CD4-positive, alpha-beta T cell (primary cell): ENCODE results near the gene KNL1. TPM values are rescaled to one million over a fixed set of nuclear protein-coding genes. Genes with fewer than 3 reads are reported as not detected.
A peak's percentile ranks its signal among the peaks of the same experiment; 100 is the strongest.

Experiments used
- ATAC-seq: fragments of 200-7000 bp; cut with Tn5 transposase; one replicate; pipeline ENCODE4 v1.10.0; 2022; ENCODE audit warnings: mild to moderate bottlenecking; ENCODE audit not compliant: poor library complexity
- CTCF ChIA-PET: fragments of 350-600 bp; sonication (Branson Sonifier 250); formaldehyde crosslinking; loops from one replicate; lab custom pipeline; 2021; ENCODE audit warnings: antibody characterized with exemption, inconsistent platforms; lab: Charles Lee
- POLR2A ChIA-PET: fragments of 350-600 bp; sonication (Branson Sonifier 250); formaldehyde crosslinking; loops from one replicate; lab custom pipeline; 2021; ENCODE audit warnings: antibody characterized with exemption, inconsistent platforms; lab: Charles Lee
- DNase-seq, 14 experiments: peaks; one replicate each; pipeline ENCODE4 v3.0.0-alpha.2; 2013 to 2020; ENCODE audit warnings: mixed read lengths in 2 of 14
- H3K27ac ChIP-seq, 2 donors: one replicate each; pipeline versions ENCODE4 v1.5.1 to v1.7.0; 2013; ENCODE audit warnings: low read length in 2 of 2, low read depth in 1 of 2, mild to moderate bottlenecking in 1 of 2
- H3K27me3 ChIP-seq, 2 experiments: 1 replicate in 1 of 2; 2 replicates in 1 of 2; pipeline versions ENCODE4 v1.6.1 to v1.7.0; 2013; ENCODE audit warnings: low read length in 2 of 2, control low read depth in 1 of 2, mild to moderate bottlenecking in 1 of 2, moderate library complexity in 1 of 2; ENCODE audit not compliant: insufficient read depth in 2 of 2, control insufficient read depth in 1 of 2
- H3K36me3 ChIP-seq: one replicate; pipeline ENCODE4 v1.6.1; 2013; ENCODE audit warnings: low read length, control low read depth; ENCODE audit not compliant: insufficient read depth
- H3K4me1 ChIP-seq: one replicate; pipeline ENCODE4 v1.6.1; 2013; ENCODE audit warnings: low read length, control low read depth; ENCODE audit not compliant: insufficient read depth
- H3K4me3 ChIP-seq: one replicate; pipeline ENCODE4 v1.5.1; 2013; ENCODE audit warnings: mild to moderate bottlenecking, low read length, moderate library complexity
- H3K9me3 ChIP-seq, 2 experiments: 1 replicate in 1 of 2; 2 replicates in 1 of 2; pipeline versions ENCODE4 v1.6.1 to v1.7.0; 2013; ENCODE audit warnings: low read length in 2 of 2, mild to moderate bottlenecking in 2 of 2, control low read depth in 1 of 2, moderate library complexity in 1 of 2; ENCODE audit not compliant: control insufficient read depth in 1 of 2, insufficient read depth in 1 of 2
- H3K27ac Mint-ChIP-seq: one replicate; pipeline ENCODE4 v1.8.0; 2020; ENCODE audit warnings: mixed read lengths
- H3K27me3 Mint-ChIP-seq: one replicate; pipeline ENCODE4 v1.8.0; 2021; ENCODE audit warnings: mixed read lengths
- H3K36me3 Mint-ChIP-seq: one replicate; pipeline ENCODE4 v1.8.0; 2021; ENCODE audit warnings: low read depth, mixed read lengths
- H3K4me1 Mint-ChIP-seq: one replicate; pipeline ENCODE4 v1.8.0; 2021; ENCODE audit warnings: low read depth, mixed read lengths
- H3K4me3 Mint-ChIP-seq: one replicate; pipeline ENCODE4 v1.8.0; 2020; ENCODE audit warnings: mild to moderate bottlenecking, mixed read lengths
- H3K9me3 Mint-ChIP-seq: one replicate; pipeline ENCODE4 v1.8.0; 2020; ENCODE audit warnings: mixed read lengths
- CTCF ChIP-seq: fragments of 200-600 bp; IDR thresholded peaks from one replicate; pipeline ENCODE4 v1.8.0; 2022; ENCODE audit warnings: antibody characterized with exemption, mild to moderate bottlenecking
- intact Hi-C, 2 experiments: fragments of 100-400 bp; cut with DNase I in 1 of 2; cut with micrococcal nuclease in 1 of 2; formaldehyde crosslinking; loops; one replicate each; pipeline versions ENCODE4 v1.15.1 to v1.9.0; 2023 to 2025; cut with DNase I, micrococcal nuclease
- total RNA-seq, 174 experiments: library from RNA in 2 of 174; stranded (reverse) in 2 of 174; gene quantifications; one replicate each; pipeline ENCODE4 v1.2.3 and lab custom pipeline; 2021 to 2026

Gene KNL1
- total RNA-seq, 2 experiments from 2014 or later, result 0.59 to 0.69 TPM

GRCh38 chr15:40555876-40556275 lies 38.2 kb upstream of the KNL1 start:
- no peak overlapping the region for H3K4me3 Mint-ChIP-seq
- Histone ChIP-seq H3K9me3 (no peaks in the 10 kb centered on the region), H3K27ac (no peak overlapping the region), H3K4me1 (no peaks in the 10 kb centered on the region), H3K27me3 (no peaks in the 10 kb centered on the region), H3K4me3 (no peak overlapping the region), H3K36me3 (peaks cover 41% of the 10 kb centered on the region)
- H3K27me3 Mint-ChIP-seq, result no peaks in the 10 kb centered on the region
- H3K27ac Mint-ChIP-seq, result no peak overlapping the region
- ChIA-PET CTCF (no interaction called here), POLR2A (no interaction called here)
- H3K4me1 Mint-ChIP-seq, result peaks cover 18% of the 10 kb centered on the region
- ATAC-seq (no peak), DNase-seq (no peak)
- intact Hi-C loops, result no loop called here
- H3K36me3 Mint-ChIP-seq, result peaks cover 82% of the 10 kb centered on the region
- H3K9me3 Mint-ChIP-seq, result no peaks in the 10 kb centered on the region
- TF ChIP-seq CTCF, result no peak

GRCh38 chr15:40558952-40559742 lies 34.9 kb upstream of the KNL1 start:
- no peak for DNase-seq
- Mint-ChIP-seq H3K4me1 (peaks cover 29% of the 10 kb centered on the region), H3K27ac (no peak overlapping the region), H3K9me3 (no peaks in the 10 kb centered on the region), H3K36me3 (peaks cover 78% of the 10 kb centered on the region), H3K27me3 (no peaks in the 10 kb centered on the region), H3K4me3 (no peak overlapping the region)
- Histone ChIP-seq H3K36me3 (peaks cover 27% of the 10 kb centered on the region), H3K4me3 (no peak overlapping the region), H3K27ac (no peak overlapping the region), H3K27me3 (no peaks in the 10 kb centered on the region), H3K4me1 (peaks cover 15% of the 10 kb centered on the region), H3K9me3 (no peaks in the 10 kb centered on the region)
- no peak for ATAC-seq
- intact Hi-C loops, result no loop called here
- ChIA-PET CTCF (interaction anchor here (0.6 kb wide), 1 partner anchor 834 kb away, joined by 5 read pairs; no protein-coding TSS in a partner anchor), POLR2A (interaction anchor here (0.5 kb wide), 1 partner anchor 31 kb away, joined by 3 read pairs; no protein-coding TSS in a partner anchor)
- no peak for TF ChIP-seq CTCF

GRCh38 chr15:40562691-40563090 lies 31.4 kb upstream of the KNL1 start:
- peak overlapping the region; percentile 63 for H3K4me3 Mint-ChIP-seq
- peaks cover 48% of the 10 kb centered on the region for H3K4me1 Mint-ChIP-seq
- Histone ChIP-seq H3K4me3 (no peak overlapping the region), H3K36me3 (peaks cover 5% of the 10 kb centered on the region), H3K4me1 (peaks cover 25% of the 10 kb centered on the region), H3K27ac (no peak overlapping the region), H3K27me3 (no peaks in the 10 kb centered on the region), H3K9me3 (no peaks in the 10 kb centered on the region)
- ChIA-PET CTCF (interaction anchor here (0.5 kb wide), 1 partner anchor 37 kb away, joined by 3 read pairs; no protein-coding TSS in a partner anchor), POLR2A (interaction anchor here (0.5 kb wide), 1 partner anchor 17 kb away, joined by 3 read pairs; no protein-coding TSS in a partner anchor)
- no peak for ATAC-seq
- intact Hi-C loops, result loop anchor here in 1 of 2 experiments (10.0 kb wide), 4 partner anchors 132 to 982 kb away; partner anchors contain the start of genes FSIP1, RAD51, RPAP1 and RTF1
- no peak for TF ChIP-seq CTCF
- H3K27ac Mint-ChIP-seq, result no peak overlapping the region
- H3K9me3 Mint-ChIP-seq, result no peaks in the 10 kb centered on the region
- no peaks in the 10 kb centered on the region for H3K27me3 Mint-ChIP-seq
- no peak for DNase-seq
- H3K36me3 Mint-ChIP-seq, result peaks cover 52% of the 10 kb centered on the region
